Measurements from ENCODE around the gene LBX1. TPM values are rescaled to one million over a fixed set of nuclear protein-coding genes. Genes with fewer than 3 reads are reported as not detected.

The LBX1 gene
- total RNA-seq, 2 experiments from 2014 or later: not detected

DNA sequence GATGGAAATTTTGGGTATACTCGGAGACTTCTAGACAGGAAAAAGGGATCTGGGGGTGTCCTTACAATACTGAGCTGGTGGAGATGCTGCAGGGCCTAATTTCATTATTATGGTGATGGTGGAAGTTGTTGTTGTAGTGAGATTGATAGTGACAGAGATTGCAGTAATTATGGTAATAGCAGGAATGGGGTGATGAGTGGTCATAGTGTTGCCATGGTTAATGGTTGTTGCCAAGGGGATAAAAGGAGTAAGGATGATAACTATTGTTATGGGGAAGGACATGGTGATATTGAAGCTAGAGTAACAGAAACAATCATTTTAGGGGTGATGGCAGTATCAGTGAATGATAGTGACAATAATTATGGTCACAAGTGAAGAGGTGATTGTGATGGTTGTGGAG, 27.1 kb upstream of the LBX1 start:
- Mint-ChIP-seq H3K27me3 (peaks cover 58% of the 10 kb centered on the region), H3K4me3 (no peak overlapping the region), H3K27ac (no peak overlapping the region), H3K9me3 (peaks cover 4% of the 10 kb centered on the region), H3K4me1 (ENCODE audit: low read depth) (no peaks in the 10 kb centered on the region), H3K36me3 (ENCODE audit: low read depth) (no peaks in the 10 kb centered on the region)
- TF ChIP-seq, protein P1, sequence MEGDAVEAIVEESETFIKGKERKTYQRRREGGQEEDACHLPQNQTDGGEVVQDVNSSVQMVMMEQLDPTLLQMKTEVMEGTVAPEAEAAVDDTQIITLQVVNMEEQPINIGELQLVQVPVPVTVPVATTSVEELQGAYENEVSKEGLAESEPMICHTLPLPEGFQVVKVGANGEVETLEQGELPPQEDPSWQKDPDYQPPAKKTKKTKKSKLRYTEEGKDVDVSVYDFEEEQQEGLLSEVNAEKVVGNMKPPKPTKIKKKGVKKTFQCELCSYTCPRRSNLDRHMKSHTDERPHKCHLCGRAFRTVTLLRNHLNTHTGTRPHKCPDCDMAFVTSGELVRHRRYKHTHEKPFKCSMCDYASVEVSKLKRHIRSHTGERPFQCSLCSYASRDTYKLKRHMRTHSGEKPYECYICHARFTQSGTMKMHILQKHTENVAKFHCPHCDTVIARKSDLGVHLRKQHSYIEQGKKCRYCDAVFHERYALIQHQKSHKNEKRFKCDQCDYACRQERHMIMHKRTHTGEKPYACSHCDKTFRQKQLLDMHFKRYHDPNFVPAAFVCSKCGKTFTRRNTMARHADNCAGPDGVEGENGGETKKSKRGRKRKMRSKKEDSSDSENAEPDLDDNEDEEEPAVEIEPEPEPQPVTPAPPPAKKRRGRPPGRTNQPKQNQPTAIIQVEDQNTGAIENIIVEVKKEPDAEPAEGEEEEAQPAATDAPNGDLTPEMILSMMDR (IDR thresholded peaks at IDR 0.05): no peak
- DNase-seq (no peak), ATAC-seq (ENCODE audit: poor library complexity) (no peak)
- POLR2A ChIA-PET: no interaction called here
- peaks cover 5 to 6% of the 10 kb centered on the region in 2 experiments for H3K9me3 ChIP-seq (ENCODE audit: control insufficient read depth in 1 of 2, insufficient read depth in 1 of 2, low read length in 2 of 2)
- CTCF ChIA-PET: interaction anchor here (0.7 kb wide), 1 partner anchor 211 kb away, joined by 3 read pairs; no protein-coding TSS in a partner anchor
- H3K4me3 ChIP-seq (ENCODE audit: low read length): no peak overlapping the region
- no peak overlapping the region for H3K27ac ChIP-seq (ENCODE audit: low read depth in 1 of 2, low read length in 2 of 2)
- H3K27me3 ChIP-seq (ENCODE audit: control insufficient read depth in 1 of 2, insufficient read depth in 2 of 2, low read length in 2 of 2): peaks cover 19 to 20% of the 10 kb centered on the region in 2 experiments
- no peaks in the 10 kb centered on the region for H3K4me1 ChIP-seq (ENCODE audit: insufficient read depth, low read length)
- intact Hi-C loops (cut with DNase I, micrococcal nuclease): no loop called here
- no peaks in the 10 kb centered on the region for H3K36me3 ChIP-seq (ENCODE audit: insufficient read depth, low read length)

DNA sequence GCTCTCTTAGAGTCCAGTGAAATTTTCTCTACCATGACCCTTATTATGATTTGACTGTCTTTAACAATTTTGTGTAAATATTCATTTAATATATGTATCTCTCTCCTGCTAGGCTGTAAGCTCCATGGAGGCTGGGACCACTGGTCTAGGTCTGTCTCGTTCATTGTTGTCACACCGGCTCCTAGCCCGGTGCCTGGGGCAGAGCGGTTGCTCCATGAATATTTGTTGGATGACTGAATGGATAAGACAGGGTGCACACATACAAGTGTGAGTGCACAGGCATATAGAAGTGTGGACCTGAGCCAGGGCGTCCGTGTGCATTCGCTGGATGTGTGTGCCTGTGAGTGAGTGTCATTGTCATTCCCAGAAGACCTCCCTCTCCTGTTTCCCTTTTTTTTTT, 20.9 kb upstream of the LBX1 start:
- POLR2A ChIA-PET: no interaction called here
- Mint-ChIP-seq H3K27ac (no peak overlapping the region), H3K4me3 (no peak overlapping the region), H3K36me3 (ENCODE audit: low read depth) (no peaks in the 10 kb centered on the region), H3K27me3 (peaks cover 69% of the 10 kb centered on the region), H3K4me1 (ENCODE audit: low read depth) (no peaks in the 10 kb centered on the region), H3K9me3 (no peaks in the 10 kb centered on the region)
- H3K4me3 ChIP-seq (ENCODE audit: low read length): no peak overlapping the region
- TF ChIP-seq, protein P1 (IDR thresholded peaks at IDR 0.05): no peak
- H3K4me1 ChIP-seq (ENCODE audit: insufficient read depth, low read length): no peaks in the 10 kb centered on the region
- CTCF ChIA-PET: no interaction called here
- DNase-seq (no peak), ATAC-seq (ENCODE audit: poor library complexity) (no peak)
- no peaks in the 10 kb centered on the region for H3K36me3 ChIP-seq (ENCODE audit: insufficient read depth, low read length)
- peaks cover 29 to 32% of the 10 kb centered on the region in 2 experiments for H3K27me3 ChIP-seq (ENCODE audit: control insufficient read depth in 1 of 2, insufficient read depth in 2 of 2, low read length in 2 of 2)
- intact Hi-C loops (cut with DNase I, micrococcal nuclease): no loop called here
- no peak overlapping the region for H3K27ac ChIP-seq (ENCODE audit: low read depth in 1 of 2, low read length in 2 of 2)
- H3K9me3 ChIP-seq (ENCODE audit: control insufficient read depth in 1 of 2, insufficient read depth in 1 of 2, low read length in 2 of 2): no peaks in the 10 kb centered on the region

DNA sequence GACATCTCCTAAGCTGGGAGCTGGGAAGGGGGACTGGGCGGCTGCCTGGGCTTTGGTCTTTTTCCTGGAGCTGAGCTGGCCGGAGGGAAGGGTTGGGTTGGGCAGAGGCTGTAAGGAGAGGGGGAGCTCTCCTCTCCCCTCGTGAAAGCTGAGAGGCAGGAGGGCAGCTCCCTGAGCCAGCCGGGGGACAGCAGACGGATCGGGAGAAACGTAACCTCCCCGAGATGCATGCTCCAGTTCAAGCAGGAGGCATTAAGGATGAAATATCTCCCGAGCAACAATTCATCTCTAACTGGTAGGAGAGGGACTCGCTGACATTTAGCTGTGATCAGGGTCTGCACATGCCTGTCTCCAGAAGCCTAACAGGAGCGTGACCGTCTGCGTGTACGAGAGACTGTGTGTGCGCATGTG, 19.9 kb upstream of the LBX1 start:
- intact Hi-C loops (cut with DNase I, micrococcal nuclease): no loop called here
- no peaks in the 10 kb centered on the region for H3K36me3 ChIP-seq (ENCODE audit: insufficient read depth, low read length)
- Mint-ChIP-seq H3K4me1 (ENCODE audit: low read depth) (no peaks in the 10 kb centered on the region), H3K36me3 (ENCODE audit: low read depth) (no peaks in the 10 kb centered on the region), H3K27me3 (peaks cover 69% of the 10 kb centered on the region), H3K27ac (no peak overlapping the region), H3K4me3 (no peak overlapping the region), H3K9me3 (no peaks in the 10 kb centered on the region)
- H3K4me3 ChIP-seq (ENCODE audit: low read length): no peak overlapping the region
- ATAC-seq (ENCODE audit: poor library complexity) (no peak), DNase-seq (no peak)
- no peaks in the 10 kb centered on the region for H3K4me1 ChIP-seq (ENCODE audit: insufficient read depth, low read length)
- CTCF ChIA-PET: no interaction called here
- no peaks in the 10 kb centered on the region for H3K9me3 ChIP-seq (ENCODE audit: control insufficient read depth in 1 of 2, insufficient read depth in 1 of 2, low read length in 2 of 2)
- TF ChIP-seq, protein P1 (IDR thresholded peaks at IDR 0.05): no peak
- POLR2A ChIA-PET: no interaction called here
- no peak overlapping the region for H3K27ac ChIP-seq (ENCODE audit: low read depth in 1 of 2, low read length in 2 of 2)
- H3K27me3 ChIP-seq (ENCODE audit: control insufficient read depth in 1 of 2, insufficient read depth in 2 of 2, low read length in 2 of 2): peaks cover 25 to 37% of the 10 kb centered on the region in 2 experiments

Data from CD4-positive, alpha-beta T cell (primary cell).